GM08714 (cell line): ENCODE measurements around the gene ZNHIT2.
A peak's percentile ranks its signal among the peaks of the same experiment; 100 is the strongest.

ENCODE experiments used
- H3K4me3 ChIP-seq: fragments of 200-500 bp; sonication (Bioruptor generic); 2 replicates; pipeline ENCODE4 v1.5.1; 2014; ENCODE audit warnings: mild to moderate bottlenecking, low read length, inconsistent platforms
- ZNF274 ChIP-seq: IDR thresholded peaks from 2 replicates; pipeline ENCODE4 v1.6.1; 2012; ENCODE audit warnings: mild to moderate bottlenecking, low read depth, low read length

ZNHIT2 gene

GRCh38 chr11:65147352-65148075, 30.0 kb upstream of the ZNHIT2 start:
- no peak overlapping the region for H3K4me3 ChIP-seq
- no peak for TF ChIP-seq ZNF274

GRCh38 chr11:65141896-65142494, 24.5 kb upstream of the ZNHIT2 start:
- TF ChIP-seq ZNF274, result no peak

DNA sequence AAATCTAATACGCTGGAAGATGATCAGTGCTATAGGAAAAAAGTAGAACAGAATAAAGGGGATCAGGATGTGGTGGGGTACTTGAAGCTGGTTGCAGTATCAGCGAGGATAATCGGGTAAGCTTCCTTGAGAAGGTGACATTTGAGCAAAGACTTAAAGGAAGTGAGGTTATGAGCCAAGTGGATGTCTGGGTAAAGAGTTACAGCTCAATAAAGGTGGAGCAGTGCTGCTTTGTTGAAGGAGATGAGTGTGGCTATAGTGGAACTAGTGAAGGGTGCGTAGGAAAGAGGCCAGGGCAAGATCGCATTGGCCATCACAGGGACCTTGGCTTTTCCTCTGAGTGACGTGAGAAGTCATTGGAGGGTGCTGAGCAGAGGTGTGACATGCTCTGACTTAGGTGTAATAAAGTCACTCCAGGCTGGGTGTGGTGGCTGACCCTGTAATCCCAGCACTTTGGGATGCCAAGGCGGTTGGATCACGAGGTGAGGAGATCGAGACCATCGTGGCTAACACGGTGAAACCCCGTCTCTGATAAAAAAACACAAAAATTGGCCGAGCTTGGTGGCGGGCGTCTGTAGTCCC, 19.1 kb upstream of the ZNHIT2 start:
- H3K4me3 ChIP-seq, result no peak overlapping the region
- TF ChIP-seq ZNF274, result no peak

More at GRCh38 chr11:65141896-65142494, 24.5 kb upstream of the ZNHIT2 start:
- H3K4me3 ChIP-seq, result no peak overlapping the region

GRCh38 chr11:65135633-65136145, 18.2 kb upstream of the ZNHIT2 start:
- no peak for TF ChIP-seq ZNF274
- H3K4me3 ChIP-seq, result peak overlapping the region; percentile 94; the same call in 1 of the 2 replicates

DNA sequence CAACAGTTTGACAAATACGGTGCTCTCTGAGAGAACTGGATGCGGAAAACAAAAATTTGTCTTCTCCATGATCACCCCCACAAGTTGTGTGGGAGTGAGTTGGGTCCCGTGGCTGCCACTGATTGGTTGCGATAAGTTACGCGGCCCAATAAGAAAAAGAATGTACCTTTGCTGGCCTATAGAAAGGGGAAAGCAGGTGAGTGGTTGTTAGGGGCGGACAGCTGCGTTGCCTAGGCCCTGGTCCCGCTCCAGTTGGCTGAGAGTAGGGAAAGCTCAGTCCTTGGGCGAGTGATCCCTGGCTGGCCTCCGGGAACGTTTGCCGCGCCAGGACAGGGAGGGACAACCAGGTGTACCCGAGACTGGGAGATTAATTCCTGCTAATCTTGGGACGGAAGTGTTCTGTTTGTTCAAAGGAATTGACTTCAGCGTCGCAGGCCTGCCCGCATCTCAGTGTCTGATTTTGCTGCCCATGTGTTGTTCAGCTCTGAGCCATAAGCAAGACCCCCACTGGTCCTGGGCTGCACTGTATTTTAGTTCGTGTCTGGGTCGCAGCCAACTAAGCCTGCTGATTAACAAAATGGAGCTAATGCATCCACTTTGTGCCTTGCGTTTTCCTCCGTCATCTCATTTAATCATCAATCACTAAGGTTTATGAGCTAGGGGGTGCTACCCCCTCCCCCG, 17.6 kb upstream of the ZNHIT2 start:
- peak overlapping the region; percentile 94; the same call in 1 of the 2 replicates for H3K4me3 ChIP-seq
- TF ChIP-seq ZNF274, result no peak

DNA sequence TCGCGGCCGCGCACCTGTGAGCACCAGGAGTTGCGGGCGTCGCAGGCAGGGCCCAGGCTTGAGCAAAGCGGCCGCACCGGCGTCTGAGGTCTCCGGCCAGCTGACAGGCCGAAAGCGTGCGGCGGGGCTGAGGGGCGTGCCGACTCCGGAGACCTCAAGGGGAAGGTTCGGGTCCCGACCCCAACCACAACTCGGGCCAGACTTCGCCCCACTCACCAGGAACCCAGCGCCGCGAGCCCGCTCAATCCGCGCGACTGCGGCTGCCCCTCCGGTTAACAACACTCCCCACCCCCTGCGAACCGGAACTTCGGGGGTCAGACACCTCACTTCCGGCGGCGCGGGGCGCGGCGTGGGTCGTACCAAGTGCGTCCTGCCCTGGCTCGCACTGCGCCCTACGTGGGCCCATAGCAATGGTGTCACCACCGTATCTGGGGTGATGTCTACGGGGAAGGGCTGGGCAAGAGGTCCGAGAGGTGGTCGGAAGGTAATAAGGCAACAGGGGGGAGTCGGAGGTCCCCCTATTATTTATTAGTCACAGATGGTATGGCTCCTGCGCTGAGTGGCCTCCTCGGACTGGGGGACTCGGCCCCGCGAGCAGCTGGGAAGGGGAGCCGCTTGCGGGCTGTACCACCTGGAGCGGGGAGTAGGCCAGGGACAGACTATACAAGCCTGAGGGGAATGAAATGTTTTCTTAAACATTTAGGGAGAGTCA, 16.9 kb upstream of the ZNHIT2 start, which contains the start of gene SYVN1:
Gene SYVN1 (minus strand): TSS at position 280 of the 712 bp plus-strand sequence. CDS start 918 bp downstream, outside the sequence.
- TF ChIP-seq ZNF274, result no peak
- peak within 1 kb of the TSS; percentile 94 for H3K4me3 ChIP-seq

GRCh38 chr11:65133724-65134123, 16.2 kb upstream of the ZNHIT2 start:
- peak overlapping the region; percentile 94 for H3K4me3 ChIP-seq
- no peak for TF ChIP-seq ZNF274

- peak overlapping the region; percentile 94 for H3K4me3 ChIP-seq
- TF ChIP-seq ZNF274, result no peak
Observed at GRCh38 chr11:65132988-65133700, 15.6 kb upstream of the ZNHIT2 start.

DNA sequence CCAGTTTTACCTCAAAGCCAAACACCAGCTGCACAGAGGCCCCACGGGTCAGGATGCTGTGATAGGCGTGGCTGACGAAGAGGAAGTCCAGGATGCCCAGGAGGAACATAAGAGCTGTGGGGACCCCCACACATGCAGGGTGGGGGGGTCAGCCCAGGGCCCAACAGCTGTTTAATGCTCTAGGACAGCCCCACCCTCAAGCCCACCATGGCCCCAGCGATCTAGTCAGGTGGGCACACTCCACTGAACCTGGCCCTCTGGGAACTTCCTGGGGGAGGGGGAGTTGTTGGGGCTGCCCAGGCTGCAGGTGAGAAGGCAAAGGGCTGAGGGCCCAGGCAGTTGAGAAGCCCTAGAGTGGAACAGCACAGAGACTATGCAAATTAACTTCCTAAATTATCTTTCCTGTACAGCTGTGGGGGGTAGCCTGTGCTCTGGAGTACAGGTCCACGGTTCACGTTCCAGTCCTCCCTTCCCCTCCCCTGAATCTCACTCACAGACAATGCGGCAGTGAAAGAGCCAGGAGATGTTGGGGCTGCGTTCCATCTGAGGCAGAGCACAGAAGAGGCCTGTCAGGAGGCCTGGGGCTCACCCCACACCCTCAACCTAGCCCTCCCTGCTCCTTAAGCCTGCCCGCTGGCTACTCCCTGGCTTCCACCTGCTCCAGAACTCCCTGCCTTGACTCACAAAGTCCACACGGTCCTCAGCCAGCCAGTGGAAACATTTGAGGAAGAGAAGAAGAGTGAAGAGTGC, 14.9 kb upstream of the ZNHIT2 start:
- no peak for TF ChIP-seq ZNF274
- peak overlapping the region; percentile 94; the same call in 1 of the 2 replicates for H3K4me3 ChIP-seq

DNA sequence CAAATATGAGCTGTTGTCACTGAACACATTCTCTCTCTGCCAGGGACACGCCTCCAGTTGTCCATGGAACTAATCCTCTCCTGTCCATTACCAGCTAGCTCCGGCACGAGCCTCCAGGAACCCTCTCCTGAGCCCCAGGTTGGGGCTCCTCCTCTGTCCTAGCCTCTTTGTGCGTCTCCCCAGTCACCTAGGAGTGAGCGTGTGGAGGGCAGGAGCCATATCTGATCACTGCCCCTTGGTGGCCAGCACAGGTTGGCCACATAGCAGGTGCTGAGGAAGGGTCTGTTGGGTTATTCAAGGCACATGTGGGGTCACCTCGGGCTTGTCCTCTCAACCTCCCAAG, 14.4 kb upstream of the ZNHIT2 start:
- TF ChIP-seq ZNF274, result no peak
- peak overlapping the region; percentile 94; the same call in 1 of the 2 replicates for H3K4me3 ChIP-seq

- H3K4me3 ChIP-seq, result peak overlapping the region; percentile 94; the same call in 1 of the 2 replicates
Observed at GRCh38 chr11:65131417-65131776, 13.9 kb upstream of the ZNHIT2 start.

DNA sequence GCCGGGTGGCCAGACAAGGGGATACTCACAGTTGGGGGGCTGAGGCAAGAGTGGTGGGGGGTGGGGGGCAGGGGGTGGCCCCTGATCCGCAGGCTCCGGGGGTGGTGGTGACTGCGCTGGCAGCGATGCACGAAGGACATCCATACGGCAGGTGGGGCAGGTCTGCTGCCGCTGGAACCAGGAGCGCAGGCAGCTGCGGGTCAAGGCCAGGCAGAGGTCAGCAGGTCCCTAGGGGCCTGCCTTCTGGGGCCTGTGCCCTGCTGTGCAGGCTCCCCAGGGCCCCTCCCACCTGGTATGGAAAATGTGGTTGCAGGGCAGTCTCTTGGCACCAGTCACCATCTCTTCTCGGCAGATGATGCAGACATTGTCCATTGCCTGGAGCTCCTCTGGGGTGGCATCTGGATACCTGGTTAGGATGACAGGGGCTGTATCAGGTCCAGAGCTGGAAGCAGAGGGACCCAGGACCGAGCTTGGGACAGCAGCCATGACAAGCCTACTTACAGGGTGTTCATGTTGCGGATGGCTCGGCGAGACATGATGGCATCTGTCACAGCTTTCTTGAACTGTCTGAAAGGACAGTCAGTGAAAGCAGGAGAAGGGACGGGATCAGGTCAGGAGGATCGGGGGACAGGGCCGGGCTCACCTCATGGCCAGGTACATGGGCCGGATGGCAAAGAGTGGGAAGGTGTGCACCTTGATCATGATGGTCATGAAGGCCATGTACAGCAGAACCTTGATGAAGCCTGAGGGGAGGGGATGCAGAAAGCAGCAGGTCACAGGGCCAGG, 13.3 kb upstream of the ZNHIT2 start:
- no peak for TF ChIP-seq ZNF274
- no peak overlapping the region; the same call in 1 of the 2 replicates for H3K4me3 ChIP-seq

More at GRCh38 chr11:65131417-65131776, 13.9 kb upstream of the ZNHIT2 start:
- no peak for TF ChIP-seq ZNF274
